Measurements from ENCODE around the gene CYTH1. TPM values are rescaled to one million over a fixed set of nuclear protein-coding genes. Genes with fewer than 3 reads are reported as not detected.
A peak's percentile ranks its signal among the peaks of the same experiment; 100 is the strongest.
"Not testable (repeated sequence)": the region's sequence is repeated elsewhere in the genome, so short reads cannot be mapped to it uniquely, and the experiment has no call there.

CYTH1 gene
- total RNA-seq, 4 donors from 2014 or later = 6.2 to 56.1 (median 44.3) TPM

GRCh38 chr17:78781104-78781892 is 775 bp downstream of the CYTH1 start:
- Histone ChIP-seq H3K4me3 (peak overlapping the region; percentile 59 to 100), H3K4me1 (no peaks in the 10 kb centered on the region), H3K27me3 (no peaks in the 10 kb centered on the region), H3K36me3 (no peaks in the 10 kb centered on the region), H3K9me3 (no peaks in the 10 kb centered on the region), H3K27ac (peak overlapping the region; percentile 88 to 94)
- TF ChIP-seq, protein P1, sequence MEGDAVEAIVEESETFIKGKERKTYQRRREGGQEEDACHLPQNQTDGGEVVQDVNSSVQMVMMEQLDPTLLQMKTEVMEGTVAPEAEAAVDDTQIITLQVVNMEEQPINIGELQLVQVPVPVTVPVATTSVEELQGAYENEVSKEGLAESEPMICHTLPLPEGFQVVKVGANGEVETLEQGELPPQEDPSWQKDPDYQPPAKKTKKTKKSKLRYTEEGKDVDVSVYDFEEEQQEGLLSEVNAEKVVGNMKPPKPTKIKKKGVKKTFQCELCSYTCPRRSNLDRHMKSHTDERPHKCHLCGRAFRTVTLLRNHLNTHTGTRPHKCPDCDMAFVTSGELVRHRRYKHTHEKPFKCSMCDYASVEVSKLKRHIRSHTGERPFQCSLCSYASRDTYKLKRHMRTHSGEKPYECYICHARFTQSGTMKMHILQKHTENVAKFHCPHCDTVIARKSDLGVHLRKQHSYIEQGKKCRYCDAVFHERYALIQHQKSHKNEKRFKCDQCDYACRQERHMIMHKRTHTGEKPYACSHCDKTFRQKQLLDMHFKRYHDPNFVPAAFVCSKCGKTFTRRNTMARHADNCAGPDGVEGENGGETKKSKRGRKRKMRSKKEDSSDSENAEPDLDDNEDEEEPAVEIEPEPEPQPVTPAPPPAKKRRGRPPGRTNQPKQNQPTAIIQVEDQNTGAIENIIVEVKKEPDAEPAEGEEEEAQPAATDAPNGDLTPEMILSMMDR (IDR thresholded peaks at IDR 0.05) = no peak
- peak in 1 of 2 donors; percentile 24 for TF ChIP-seq POLR2A (IDR thresholded peaks at IDR 0.05)
- intact Hi-C loops (cut with DNase I; ENCODE audit: low total_unique reads) = no loop called here
- peak in 1 of 2 donors; percentile 50 for DNase-seq

DNA sequence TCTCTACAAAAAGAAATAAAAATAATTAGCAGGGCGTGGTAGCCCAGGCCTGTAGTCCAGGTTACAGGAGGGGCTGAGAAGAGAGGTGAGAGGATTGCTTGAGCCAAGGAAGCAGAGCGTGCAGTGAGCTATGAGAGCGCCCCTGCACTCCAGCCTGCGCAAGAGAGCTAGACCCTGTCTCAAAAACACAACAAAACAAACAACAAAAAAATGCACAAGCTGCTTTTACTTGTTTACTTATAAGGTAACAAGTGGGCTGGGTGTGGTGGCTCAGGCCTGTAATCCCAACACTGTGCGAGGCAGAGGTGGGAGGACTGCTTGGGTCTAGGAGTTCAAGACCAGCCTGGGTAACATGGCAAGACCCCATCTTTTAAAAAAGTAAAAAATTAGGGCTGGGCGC is 1.7 kb downstream of the CYTH1 start:
- H3K4me3 ChIP-seq = no peak overlapping the region
- no peaks in the 10 kb centered on the region for H3K9me3 ChIP-seq
- H3K27ac ChIP-seq = peak overlapping the region in 1 of 2 donors; percentile 94
- TF ChIP-seq, protein P1 (IDR thresholded peaks at IDR 0.05) = no peak
- TF ChIP-seq POLR2A (IDR thresholded peaks at IDR 0.05) = no peak
- H3K27me3 ChIP-seq = no peaks in the 10 kb centered on the region
- H3K36me3 ChIP-seq = no peaks in the 10 kb centered on the region
- H3K4me1 ChIP-seq = no peaks in the 10 kb centered on the region
- intact Hi-C loops (cut with DNase I; ENCODE audit: low total_unique reads) = no loop called here
- no peak for DNase-seq

DNA sequence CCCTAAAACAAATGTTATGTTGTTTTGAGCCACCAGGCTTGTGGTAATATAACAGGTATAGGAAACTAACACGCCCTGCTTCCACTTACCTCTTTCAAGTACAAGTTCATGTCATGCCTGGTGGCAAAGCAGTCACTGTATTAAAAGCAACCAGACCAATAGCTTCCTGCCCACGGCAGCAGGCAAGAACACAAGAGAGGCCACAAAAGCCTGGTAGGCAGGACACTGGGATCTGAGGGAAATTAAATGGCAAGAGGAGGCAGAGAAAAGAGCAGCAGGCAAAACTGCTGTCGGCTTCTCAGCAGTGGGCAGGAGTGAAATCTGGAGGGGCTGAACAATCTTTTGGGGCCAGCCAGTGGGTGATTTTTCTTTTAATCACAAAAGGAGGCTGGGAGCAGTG is 2.2 kb downstream of the CYTH1 start:
- DNase-seq = no peak
- Histone ChIP-seq H3K36me3 (no peaks in the 10 kb centered on the region), H3K27ac (peak overlapping the region in 1 of 2 donors; percentile 94), H3K4me1 (no peaks in the 10 kb centered on the region), H3K4me3 (no peak overlapping the region), H3K27me3 (no peaks in the 10 kb centered on the region), H3K9me3 (no peaks in the 10 kb centered on the region)
- TF ChIP-seq, protein P1 (IDR thresholded peaks at IDR 0.05) = no peak
- no peak for TF ChIP-seq POLR2A (IDR thresholded peaks at IDR 0.05)
- intact Hi-C loops (cut with DNase I; ENCODE audit: low total_unique reads) = no loop called here

DNA sequence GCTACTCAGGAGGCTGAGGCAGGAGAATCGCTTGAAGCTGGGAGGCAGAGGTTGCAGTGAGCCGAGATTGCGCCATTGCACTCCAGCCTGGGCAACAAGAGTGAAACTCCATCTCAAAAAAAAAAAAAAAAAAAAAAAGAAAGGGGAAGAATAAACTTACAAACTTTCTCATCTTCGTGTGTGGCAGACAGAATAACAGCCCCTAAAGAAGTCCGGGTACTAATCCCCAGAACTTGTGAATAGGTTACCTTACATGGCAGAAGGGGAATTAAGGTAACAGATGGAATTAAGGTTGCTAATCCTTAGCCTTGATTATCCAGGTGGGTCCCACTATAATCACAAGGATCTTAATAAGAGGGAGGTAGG is 2.8 kb downstream of the CYTH1 start:
- peak overlapping the region in 1 of 2 donors; percentile 94 for H3K27ac ChIP-seq
- H3K36me3 ChIP-seq; H3K4me3 ChIP-seq; H3K4me1 ChIP-seq; DNase-seq; H3K9me3 ChIP-seq; intact Hi-C loops (cut with DNase I; ENCODE audit: low total_unique reads); H3K27me3 ChIP-seq: not testable (repeated sequence)

DNA sequence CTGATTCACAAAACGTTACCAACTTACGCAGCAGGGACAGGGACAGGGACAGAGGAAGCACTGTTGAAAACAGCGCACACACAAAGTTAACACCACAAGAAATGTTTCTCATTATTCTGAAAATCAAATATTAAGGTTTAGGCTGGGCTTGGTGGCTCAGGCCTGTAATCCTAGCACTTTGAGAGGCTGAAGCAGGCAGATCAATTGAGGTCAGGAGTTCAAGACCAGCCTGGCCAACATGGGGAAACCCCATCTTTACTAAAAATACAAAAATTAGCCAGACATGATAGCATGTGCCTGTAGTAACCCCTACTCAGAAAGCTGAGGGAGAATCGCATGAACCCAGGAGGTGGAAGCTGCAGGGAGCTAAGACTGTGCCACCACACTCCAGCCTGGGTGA is 4.2 kb downstream of the CYTH1 start:
- DNase-seq = no peak
- Histone ChIP-seq H3K4me3 (no peak overlapping the region), H3K4me1 (no peaks in the 10 kb centered on the region), H3K36me3 (no peaks in the 10 kb centered on the region), H3K27me3 (no peaks in the 10 kb centered on the region), H3K27ac (no peak overlapping the region), H3K9me3 (no peaks in the 10 kb centered on the region)
- no peak for TF ChIP-seq POLR2A (IDR thresholded peaks at IDR 0.05)
- intact Hi-C loops (cut with DNase I; ENCODE audit: low total_unique reads) = no loop called here

GRCh38 chr17:78774956-78775571 is 7.0 kb downstream of the CYTH1 start:
- no peaks in the 10 kb centered on the region for H3K9me3 ChIP-seq
- no peaks in the 10 kb centered on the region for H3K4me1 ChIP-seq

More at GRCh38 chr17:78774956-78775571, 7.0 kb downstream of the CYTH1 start:
- peak overlapping the region; percentile 10 to 35 for H3K27ac ChIP-seq
- no peaks in the 10 kb centered on the region for H3K27me3 ChIP-seq
- H3K4me3 ChIP-seq = no peak overlapping the region
- no peak for DNase-seq
- H3K36me3 ChIP-seq = no peaks in the 10 kb centered on the region
- TF ChIP-seq POLR2A (IDR thresholded peaks at IDR 0.05) = no peak
- TF ChIP-seq, protein P1 (IDR thresholded peaks at IDR 0.05) = no peak
- intact Hi-C loops (cut with DNase I; ENCODE audit: low total_unique reads) = no loop called here
